Measurements from ENCODE around the gene RBM39.
"Not testable (repeated sequence)": the region's sequence is repeated elsewhere in the genome, so short reads cannot be mapped to it uniquely, and the experiment has no call there.

Gene RBM39

DNA sequence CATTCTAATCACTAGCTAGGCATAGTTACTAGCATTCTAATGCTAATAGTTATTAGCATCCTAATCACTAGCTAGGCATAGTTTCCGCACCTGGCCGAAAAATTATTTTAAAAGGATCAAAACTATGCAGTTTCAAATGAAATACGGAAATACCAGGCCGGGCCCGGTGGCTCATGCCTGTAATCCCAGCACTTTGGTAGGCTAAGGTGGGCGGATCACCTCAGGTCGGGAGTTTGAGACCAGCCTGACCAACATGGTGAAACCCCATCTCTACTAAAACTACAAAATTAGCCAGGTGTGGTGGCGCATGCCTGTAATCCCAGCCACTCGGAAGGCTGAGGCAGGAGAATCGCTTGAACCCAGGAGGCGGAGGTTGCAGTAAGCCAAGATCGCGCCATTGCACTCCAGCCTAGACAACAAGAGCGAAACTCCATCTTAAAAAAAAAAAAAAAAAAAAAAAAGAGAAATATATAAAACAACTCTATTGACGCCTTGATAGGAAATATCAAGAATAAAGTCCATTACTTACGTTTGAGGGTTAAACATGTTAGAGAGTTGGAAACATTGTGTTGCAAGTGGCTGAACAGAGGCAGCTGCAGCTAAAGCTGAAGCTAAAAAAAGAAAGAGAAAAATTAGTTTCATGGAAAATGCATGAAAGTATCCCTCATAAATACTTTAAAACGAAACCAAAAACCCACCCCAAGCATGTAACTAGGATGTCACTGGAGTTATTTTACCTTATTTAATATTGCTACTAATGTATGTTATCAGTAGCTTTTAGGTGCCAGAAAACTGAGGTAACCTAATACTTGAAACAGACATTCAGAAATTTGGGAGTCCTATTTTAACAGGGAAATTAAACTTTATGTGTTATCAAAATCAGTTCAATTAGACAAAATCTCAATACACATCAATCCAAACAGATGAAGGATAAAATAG lies 35.2 kb downstream of the RBM39 start:
- DNase-seq (ENCODE audit: low spot score), result not testable (repeated sequence)

DNA sequence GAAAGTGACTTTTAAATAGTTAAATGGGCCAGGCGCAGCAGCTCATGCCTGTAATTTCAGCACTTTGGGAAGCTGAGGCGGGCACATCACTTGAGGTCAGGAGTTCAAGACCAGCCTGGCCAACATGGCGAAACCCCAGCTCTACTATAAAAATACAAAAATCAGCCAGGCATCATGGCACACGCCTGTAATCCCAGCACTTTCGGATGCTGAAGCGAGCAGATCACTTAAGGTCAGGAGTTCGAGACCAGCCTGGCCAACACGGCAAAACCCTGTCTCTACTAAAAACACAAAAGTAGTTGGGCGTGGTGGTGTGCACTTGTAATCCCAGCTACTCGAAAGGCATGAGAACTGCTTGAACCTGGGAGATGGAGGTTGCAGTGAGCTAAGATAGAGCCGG lies 36.2 kb downstream of the RBM39 start:
- DNase-seq (ENCODE audit: low spot score), result not testable (repeated sequence)

DNA sequence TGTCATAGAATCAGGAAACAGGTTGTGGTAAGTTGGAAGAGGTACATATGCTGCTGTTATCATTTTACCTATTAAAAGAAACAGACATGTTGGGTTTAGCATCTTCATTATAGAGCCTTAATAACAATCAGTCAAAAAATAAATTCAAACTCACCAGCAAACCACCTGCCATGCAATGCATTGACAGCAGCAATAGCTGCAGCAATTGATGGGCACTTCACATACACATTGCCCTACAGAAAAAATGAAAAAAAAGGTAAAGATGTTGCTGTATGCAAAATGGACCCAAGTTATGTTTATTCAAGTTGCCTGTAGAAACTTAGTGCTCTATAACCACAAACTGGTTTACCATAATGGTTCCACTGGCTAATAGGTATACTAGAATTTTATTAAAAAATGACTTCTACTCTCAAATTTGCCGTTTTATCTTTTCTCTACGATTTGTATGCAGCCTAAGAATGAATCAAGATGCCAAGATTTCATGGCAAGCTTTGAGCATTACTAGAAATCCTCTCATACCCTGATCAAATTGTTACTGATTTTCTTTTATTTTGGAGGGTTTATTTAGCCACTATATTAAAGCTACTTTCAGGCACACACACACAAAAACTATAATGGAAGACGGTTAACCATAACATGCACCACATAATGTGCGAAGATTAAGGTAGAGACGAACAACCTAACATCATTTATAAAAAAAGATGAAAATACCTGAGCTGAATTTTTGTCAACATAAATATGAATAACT lies 37.4 kb downstream of the RBM39 start:
- no peak for DNase-seq (ENCODE audit: low spot score)

DNA sequence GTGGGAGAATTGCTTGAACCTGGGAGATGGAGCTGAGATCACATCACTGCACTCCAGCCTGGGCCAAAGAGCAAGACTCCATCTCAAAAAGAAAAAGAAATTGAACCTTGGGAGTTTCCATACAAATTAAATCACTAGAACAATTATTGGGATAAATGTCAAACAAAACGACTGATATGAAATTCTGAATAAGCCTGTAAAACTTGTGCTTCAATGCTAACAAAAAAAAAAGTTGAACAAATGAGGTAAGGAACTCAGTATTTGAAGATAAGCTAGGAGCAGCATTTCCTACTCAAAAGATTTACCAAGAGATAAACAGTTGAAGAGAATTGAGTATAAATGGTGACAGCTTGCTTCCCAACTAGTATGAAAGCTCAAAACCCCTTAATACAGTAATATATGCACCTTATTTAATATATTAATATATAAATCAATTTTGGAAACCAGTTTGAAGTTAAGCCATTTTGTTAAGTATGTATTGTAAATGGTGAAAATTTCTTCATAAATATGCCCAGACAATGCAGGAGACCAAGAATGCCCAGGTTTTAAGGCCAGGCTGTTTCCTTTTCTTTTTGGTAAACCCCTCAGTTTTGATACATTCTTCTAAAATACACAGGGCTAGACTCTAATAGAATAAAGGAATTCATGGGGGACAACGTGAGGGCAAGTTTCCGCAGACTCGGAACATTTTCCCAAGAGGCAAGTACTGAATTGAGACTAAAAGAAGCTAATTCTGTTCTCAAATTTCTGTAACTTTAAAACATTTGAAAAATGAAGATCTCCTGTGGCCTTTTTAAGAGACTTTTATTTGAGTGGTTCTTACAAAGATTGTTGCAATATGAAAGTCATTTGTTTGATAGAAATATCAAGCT lies 39.0 kb downstream of the RBM39 start:
- DNase-seq (ENCODE audit: low spot score), result no peak

DNA sequence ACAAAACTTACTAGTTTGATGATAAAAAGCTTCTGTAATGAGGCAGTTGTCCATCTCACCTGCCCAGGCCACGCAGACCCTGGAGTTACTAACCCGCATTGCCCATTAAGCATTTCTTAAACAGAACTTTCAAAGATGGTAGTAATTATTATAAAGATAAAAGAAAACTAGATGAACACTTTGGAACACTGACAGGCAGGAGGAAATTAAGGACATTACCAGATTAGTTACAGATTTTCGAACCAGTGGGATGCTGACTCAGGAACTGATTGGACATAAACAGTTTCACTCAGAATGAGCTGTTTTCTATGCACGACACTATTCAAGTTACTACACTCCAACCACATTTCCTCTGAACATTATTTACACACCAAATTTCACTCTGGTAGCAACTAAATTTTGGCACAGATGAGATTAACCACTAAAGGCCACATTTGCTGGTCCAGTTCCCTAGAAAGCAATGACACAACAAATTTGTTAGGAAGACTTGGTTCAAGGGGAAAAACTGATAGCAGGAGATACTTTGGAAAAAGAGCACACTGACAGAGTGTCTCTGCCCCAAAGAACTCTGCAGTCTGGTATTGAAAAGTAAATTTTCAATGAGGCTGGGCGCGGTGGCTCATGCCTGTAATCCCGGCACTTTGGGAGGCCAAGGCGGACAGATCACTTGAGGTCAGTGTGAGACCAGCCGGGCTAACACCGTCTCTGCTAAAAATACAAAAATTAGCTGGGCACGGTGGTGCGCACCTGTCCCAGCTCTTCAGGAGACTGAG lies 39.8 kb downstream of the RBM39 start:
- DNase-seq (ENCODE audit: low spot score), result no peak

DNA sequence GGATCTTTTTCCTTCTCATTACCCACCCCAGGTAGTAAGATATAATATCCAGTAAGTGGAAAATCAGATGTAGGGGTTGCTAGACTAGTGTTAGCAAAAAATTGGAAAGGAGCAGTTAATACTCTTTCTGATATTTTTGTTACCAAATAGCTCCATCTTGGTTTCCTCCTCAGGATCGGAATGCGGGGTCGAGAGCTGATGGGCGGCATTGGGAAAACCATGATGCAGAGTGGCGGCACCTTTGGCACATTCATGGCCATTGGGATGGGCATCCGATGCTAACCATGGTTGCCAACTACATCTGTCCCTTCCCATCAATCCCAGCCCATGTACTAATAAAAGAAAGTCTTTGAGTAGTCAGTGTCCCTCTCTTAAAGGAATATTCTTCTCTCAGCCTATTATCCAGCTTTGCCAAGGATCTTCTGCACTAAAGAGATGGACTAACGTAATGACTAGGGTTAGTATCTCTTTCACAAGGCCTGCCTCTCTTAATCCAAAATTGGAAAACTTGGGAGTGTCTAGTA lies 41.4 kb downstream of the RBM39 start:
- no peak for DNase-seq (ENCODE audit: low spot score)

DNA sequence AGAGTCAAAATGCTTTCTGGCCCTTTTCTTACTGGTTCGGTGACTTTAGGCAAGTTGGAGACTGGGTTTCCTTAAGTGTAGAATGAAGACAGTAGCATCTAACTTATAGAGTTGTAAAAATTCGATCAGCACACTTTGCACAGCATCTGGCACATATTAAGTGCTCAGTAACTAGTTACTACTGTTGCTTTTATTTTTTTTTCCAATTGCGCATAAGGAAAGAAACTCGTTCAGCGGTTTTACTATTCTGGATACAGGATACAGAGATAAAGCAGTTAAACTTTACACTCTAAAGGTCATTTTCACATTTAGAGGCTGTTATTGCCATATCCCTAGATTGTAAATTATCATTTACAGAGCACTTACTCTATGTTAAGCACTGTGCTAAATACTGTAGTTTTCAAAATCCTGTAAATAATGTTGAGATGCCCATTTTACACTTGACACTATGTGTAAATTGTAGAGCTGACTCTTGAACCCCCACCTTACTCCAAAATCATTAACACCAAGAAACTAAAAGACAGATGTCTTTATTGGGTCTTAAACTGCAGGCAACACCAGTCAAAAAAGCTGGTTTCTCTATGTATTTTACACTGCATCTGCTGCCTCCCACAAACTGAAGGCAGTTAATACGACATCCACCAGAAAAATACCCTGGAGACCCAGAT lies 42.0 kb downstream of the RBM39 start:
- no peak for DNase-seq (ENCODE audit: low spot score)

DNA sequence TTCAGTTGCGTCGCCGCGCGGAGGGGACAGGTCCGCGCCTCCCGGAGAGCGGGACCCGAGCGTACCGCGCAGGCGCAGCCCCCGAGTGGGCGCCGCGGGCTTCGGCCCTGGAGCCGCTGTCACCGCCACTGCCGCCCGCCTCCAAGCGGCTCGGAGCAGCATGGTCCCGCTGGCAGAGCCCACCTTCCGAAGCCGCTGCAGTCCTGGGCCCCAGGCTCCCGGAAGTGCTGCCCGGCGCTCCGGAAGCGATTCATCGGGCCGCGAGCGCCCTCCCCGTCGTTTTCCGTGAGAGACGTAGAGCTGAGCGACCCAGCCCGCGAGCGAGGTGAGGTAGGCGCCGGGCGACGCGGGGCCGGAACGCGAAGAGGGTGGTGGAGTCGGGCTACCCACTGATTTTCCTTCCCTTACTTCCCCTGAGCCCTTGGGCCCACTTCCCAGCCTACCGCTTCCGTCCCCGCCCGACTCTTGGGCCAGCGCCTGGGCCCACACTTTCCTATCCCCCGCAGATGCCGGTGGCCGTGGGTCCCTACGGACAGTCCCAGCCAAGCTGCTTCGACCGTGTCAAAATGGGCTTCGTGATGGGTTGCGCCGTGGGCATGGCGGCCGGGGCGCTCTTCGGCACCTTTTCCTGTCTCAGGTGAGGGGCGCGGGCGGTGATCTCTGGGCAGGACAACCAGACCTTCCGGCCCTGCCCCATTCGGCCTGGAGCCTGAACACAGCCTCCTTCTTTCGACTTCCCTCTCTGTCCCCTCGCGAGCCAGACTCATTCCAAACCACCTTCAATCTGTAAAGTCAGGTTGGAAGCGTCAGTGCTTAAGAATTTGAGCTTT lies 42.7 kb downstream of the RBM39 start, which contains the start of the genes NFS1 and ROMO1:
Gene NFS1, minus strand, starts transcription at position 226 of the 830 bp plus-strand sequence. Its CDS starts 64 bp downstream, at position 162.
Gene ROMO1, plus strand, starts transcription at position 279 of the 830 bp plus-strand sequence. Its CDS starts 228 bp downstream, at position 507.
- peak; percentile 86 for DNase-seq (ENCODE audit: low spot score)

DNA sequence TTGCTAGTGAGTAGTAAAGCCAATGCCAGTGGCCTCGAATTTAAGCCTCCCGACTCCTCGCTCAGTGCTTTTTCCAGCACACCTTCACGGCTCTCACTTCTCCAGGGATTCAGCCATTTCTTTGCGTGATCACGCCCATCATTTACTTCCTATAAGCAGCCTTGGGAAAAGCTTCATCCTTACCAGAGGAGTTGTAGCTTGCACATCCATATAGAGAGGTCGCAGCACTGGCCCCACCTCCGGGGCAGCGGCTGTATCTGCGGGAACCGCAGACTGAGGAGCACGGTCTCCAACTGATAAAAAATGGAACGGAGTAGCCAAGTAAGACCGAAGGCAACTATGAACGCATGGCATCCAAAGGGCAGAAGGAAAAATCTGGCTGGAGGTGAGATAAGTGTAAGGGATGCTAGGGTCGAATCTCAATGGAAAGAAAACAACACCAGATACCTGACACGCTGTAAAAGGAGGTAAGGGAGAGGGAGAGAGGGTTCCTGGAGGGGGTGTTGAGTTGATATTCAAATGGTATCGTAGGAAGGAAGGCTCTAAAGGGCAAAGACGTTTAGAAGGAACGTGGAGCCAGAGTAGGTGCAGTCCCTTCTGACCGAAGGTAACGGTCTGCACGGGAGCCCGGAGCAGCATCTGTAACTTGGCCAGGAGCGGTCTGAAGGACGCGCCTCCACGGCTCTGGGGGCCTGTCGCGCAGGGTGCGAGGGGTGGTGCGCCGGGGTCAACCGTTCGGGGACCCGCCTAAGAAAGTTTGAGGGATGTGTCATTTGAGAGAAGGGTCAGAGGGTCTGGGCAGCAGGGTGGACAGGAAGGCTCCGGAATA lies 43.5 kb downstream of the RBM39 start:
- DNase-seq (ENCODE audit: low spot score), result no peak

DNA sequence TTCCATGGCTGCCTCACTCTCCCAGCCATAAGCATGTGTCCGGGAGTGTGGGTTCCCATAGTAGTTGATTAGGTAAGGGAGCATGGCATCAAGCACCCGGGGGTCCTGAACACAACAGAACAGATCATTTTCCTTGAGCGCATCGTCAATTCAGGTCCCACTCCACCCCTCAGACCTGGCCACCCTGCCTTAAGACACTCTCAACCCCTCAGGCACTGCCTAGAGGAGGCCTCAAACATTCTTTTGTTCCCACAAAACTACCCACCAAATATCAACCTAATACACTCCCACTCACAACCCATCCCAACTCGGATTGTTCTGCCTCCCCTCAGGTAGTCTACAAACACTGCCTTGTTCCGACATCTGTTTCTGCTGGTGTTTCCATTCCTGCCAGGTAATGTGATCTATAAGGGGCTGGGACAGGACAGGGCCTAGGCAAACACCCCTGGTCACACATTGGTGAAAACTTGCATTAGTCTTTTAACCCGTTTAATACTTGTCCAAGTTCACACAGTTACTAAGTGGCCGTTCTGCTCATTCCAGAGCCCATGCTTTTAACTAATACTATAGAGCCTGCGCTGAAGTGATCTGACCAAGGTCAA lies 44.3 kb downstream of the RBM39 start:
- DNase-seq (ENCODE audit: low spot score), result no peak

DNA sequence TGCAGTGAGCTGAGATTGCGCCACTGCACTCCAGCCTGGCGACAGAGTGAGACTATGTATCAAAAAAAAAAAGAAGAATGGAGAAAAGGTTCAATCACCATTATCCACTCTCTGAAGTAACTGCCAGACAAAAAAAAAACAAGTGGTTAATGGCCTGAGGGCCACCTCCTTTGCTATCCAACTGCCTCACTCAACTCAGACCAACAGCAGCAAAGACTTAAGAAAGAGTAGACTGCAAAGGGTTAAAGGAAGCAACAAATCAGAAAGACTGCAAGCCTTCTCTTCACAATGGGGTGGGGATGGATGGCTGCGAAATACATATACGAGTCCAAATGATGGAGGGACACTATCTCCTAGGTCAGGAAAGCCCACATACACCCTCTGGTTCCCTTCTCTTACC lies 46.1 kb downstream of the RBM39 start:
- DNase-seq (ENCODE audit: low spot score), result no peak

DNA sequence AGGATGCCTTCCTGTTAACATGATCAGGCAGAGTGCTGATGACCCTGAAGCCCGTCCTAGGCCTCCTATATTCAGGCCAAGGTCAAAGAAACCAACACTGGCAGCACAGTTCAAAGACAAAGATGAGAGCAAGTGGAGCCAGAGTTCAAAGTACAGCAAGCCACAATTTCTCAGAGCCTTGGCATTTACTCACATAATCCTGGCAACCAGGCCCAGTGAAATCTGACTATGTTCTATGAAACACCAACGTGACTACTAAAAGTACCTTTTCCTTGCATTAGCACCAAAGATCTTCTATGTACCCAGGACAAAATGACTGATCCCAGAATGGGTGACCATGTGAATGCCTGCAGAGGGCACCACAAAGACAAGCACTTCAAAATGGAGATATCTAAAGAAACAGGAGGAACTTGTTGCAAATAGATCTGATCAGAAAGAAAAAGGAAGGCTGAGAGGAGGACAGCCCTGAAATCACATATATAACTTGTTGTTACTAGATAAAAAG lies 46.8 kb downstream of the RBM39 start:
- DNase-seq (ENCODE audit: low spot score), result no peak

DNA sequence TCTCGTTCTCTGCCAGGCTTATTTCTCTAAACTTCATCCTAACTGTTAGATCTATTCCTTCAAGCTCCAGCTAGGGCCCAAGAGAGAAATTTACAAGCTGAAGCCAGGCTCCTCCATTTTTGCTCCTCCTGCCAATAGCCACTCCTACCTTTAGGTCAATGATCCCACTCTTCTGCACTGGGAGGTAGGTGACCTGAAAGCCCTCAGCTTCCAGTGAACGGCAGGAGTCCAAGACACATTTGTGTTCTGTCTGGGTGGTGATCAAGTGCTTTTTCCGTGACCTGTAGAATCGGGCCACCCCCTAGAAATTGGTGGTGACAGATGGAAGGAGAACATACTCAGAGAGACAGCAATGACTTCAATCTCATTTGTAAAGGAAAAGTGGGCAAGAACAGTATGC lies 51.8 kb downstream of the RBM39 start:
- no peak for DNase-seq (ENCODE audit: low spot score)

DNA sequence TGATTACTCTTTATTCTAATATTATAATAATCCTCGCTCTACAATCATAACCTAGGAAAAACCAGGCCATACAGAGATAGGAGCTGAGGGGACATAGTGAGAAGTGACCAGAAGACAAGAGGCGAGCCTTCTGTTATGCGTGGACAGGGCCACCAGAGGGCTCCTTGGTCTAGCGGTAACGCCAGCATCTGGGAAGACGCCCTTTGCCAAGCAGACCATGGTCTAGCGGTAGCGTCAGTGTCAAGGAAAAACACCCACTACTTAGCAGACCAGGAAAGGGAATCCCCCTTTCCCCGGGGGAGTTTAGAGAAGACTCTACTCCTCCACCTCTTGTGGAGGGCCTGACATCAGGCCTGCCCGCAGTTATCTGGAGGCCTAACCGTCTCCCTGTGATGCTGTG lies 55.2 kb downstream of the RBM39 start:
- not testable (repeated sequence) for DNase-seq (ENCODE audit: low spot score)

DNA sequence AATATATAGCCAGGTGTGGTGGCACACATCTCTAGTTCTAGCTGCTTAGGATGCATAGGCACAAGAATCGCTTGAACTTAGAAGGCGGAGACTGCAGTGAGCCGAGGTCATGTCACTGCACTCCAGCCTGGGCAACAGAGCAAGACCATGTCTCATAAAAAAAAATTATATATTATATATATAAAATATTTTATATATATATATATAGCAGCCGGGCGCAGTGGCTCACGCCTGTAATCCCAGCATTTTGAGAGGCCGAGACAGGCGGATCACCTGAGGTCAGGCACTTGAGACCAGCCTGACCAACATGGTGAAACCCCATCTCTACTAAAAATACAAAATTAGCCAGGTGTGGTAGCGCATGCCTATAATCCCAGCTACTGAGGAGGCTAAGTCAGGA lies 56.7 kb downstream of the RBM39 start:
- not testable (repeated sequence) for DNase-seq (ENCODE audit: low spot score)

DNA sequence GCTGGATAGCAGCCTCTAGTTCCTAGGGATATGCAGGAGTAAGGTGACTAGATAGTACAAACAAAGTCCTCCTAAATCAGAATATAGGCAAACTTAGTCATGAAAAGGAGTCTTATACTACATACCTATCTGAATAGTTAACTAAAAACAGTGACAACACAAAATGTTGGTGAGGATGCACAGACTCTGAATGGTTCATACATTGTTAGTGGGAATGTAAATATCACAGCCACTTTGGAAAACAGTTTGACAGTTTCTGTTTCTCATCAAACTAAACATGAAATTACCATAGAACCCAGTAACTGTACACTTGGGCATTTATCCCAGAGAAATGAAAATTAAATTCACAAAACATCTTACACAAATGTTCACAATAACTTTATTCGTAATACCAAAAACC lies 60.1 kb downstream of the RBM39 start:
- no peak for DNase-seq (ENCODE audit: low spot score)

DNA sequence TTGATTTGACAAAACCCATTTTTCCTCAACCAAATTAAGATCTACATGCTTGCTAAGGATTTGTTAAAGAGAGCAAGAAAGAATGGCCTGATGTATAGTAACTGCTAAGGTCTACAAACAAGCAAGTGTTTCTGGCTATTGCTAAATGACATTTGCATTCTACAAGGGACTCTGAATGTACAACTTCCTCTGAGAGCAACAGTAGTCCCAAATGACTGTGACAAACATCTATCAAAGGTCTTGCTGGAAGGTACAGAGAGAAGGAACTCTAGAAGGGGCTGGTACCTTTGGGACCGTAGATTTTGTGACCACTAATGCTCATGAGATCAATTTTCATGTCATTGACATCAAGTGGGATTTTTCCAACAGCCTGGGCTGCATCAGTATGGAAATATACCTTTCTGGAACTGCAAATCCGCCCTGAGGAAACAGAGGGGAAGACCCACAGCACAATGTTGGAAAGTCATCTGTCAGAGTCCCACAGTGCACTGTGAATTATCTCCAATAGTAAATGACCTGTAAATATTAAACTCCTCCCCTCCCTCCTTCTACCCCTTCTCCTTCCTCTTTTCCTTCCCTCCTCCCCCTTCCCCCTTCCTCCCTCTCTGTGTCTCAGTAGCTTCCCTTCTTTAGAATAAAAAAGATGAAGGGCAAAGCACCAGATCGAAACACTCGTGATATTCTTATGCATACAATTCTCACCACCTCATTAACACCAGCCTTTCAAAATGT lies 61.4 kb downstream of the RBM39 start:
- DNase-seq (ENCODE audit: low spot score), result no peak
